Measurements from ENCODE around the gene IL27RA.

GRCh38 chr19:14061081-14061749 is 29.7 kb downstream of the IL27RA start:
- no peak for TF ChIP-seq POLR2AphosphoS5 (IDR thresholded peaks at IDR 0.05)
- no peak for TF ChIP-seq CTCF (IDR thresholded peaks at IDR 0.05)

All from prostate gland (tissue), 2 donors.